T-cell (primary cell): ENCODE data around the gene GLB1L. TPM values are rescaled to one million over a fixed set of nuclear protein-coding genes. Genes with fewer than 3 reads are reported as not detected.
"Not testable (repeated sequence)": the region's sequence is repeated elsewhere in the genome, so short reads cannot be mapped to it uniquely, and the experiment has no call there.

Experiments used
- ATAC-seq, 4 experiments: fragments of 200-7000 bp in 3 of 4; fragments of 150-1000 bp in 1 of 4; cut with Tn5 transposase; replicated peaks in 1 of 4; 1 replicate in 3 of 4; 2 replicates in 1 of 4; pipeline ENCODE4 v1.10.0; 2021; ENCODE audit warnings: moderate library complexity in 3 of 4, mild to moderate bottlenecking in 2 of 4, moderate number of reproducible peaks in 1 of 4
- CTCF ChIA-PET, 2 donors: fragments of 300-600 bp; sonication (Branson Sonifier 250); formaldehyde crosslinking; loops; one replicate each; lab custom pipeline; 2022; ENCODE audit warnings: antibody characterized with exemption in 2 of 2; lab: Charles Lee
- POLR2A ChIA-PET, 2 donors: fragments of 300-600 bp; sonication (Branson Sonifier 250); formaldehyde crosslinking; loops; one replicate each; lab custom pipeline; 2022; ENCODE audit warnings: antibody characterized with exemption in 2 of 2; lab: Charles Lee
- DNase-seq, 35 experiments: peaks; one replicate each; pipeline versions ENCODE4 v3.0.0 to v3.0.0-alpha.2; 2013 to 2023
- H3K27ac ChIP-seq: one replicate; pipeline ENCODE4 v1.5.1; 2013; ENCODE audit warnings: low read length
- H3K27me3 ChIP-seq, 2 experiments: replicated peaks in 1 of 2; 1 replicate in 1 of 2; 2 replicates in 1 of 2; pipeline versions ENCODE4 v1.6.1 to v1.7.0; 2013; ENCODE audit warnings: low read length in 1 of 2, mixed read lengths in 1 of 2; ENCODE audit not compliant: control insufficient read depth in 2 of 2, insufficient read depth in 2 of 2; ENCODE audit errors: extremely low read depth in 1 of 2
- H3K36me3 ChIP-seq, 2 donors: 1 replicate in 1 of 2; 2 replicates in 1 of 2; pipeline versions ENCODE4 v1.6.1 to v1.7.0; 2013; ENCODE audit warnings: low read length in 1 of 2; ENCODE audit not compliant: control insufficient read depth in 2 of 2, insufficient read depth in 1 of 2; ENCODE audit errors: extremely low read depth in 1 of 2
- H3K4me1 ChIP-seq, 2 experiments: 1 replicate in 1 of 2; 2 replicates in 1 of 2; pipeline versions ENCODE4 v1.6.1 to v1.7.0; 2013; ENCODE audit warnings: low read length in 2 of 2, mixed read lengths in 1 of 2; ENCODE audit not compliant: insufficient read depth in 2 of 2, control insufficient read depth in 1 of 2; ENCODE audit errors: extremely low read depth in 1 of 2
- H3K4me3 ChIP-seq, 2 donors: 1 replicate in 1 of 2; 2 replicates in 1 of 2; pipeline versions ENCODE4 v1.5.1 to v1.7.0; 2013; ENCODE audit warnings: mild to moderate bottlenecking in 2 of 2, low read length in 1 of 2, moderate library complexity in 1 of 2; ENCODE audit not compliant: control insufficient read depth in 1 of 2; ENCODE audit errors: extremely low read depth in 1 of 2
- H3K9me3 ChIP-seq: 2 replicates; pipeline ENCODE4 v1.7.0; 2013
- H3K27ac Mint-ChIP-seq, 2 donors: one replicate each; pipeline ENCODE4 v1.8.0; 2020 to 2021; ENCODE audit warnings: mild to moderate bottlenecking in 2 of 2, mixed read lengths in 2 of 2
- H3K27me3 Mint-ChIP-seq, 2 donors: one replicate each; pipeline ENCODE4 v1.8.0; 2021 to 2022; ENCODE audit warnings: mixed read lengths in 2 of 2
- H3K36me3 Mint-ChIP-seq: one replicate; pipeline ENCODE4 v1.8.0; 2021; ENCODE audit warnings: mixed read lengths
- H3K4me1 Mint-ChIP-seq, 3 donors: one replicate each; pipeline ENCODE4 v1.8.0; 2020 to 2022; ENCODE audit warnings: mixed read lengths in 3 of 3, mild to moderate bottlenecking in 1 of 3
- H3K4me3 Mint-ChIP-seq, 3 donors: one replicate each; pipeline ENCODE4 v1.8.0; 2020 to 2022; ENCODE audit warnings: mild to moderate bottlenecking in 3 of 3, mixed read lengths in 3 of 3, moderate library complexity in 3 of 3
- H3K9me3 Mint-ChIP-seq, 3 donors: one replicate each; pipeline ENCODE4 v1.8.0; 2020 to 2022; ENCODE audit warnings: mixed read lengths in 3 of 3
- WGBS: methylation state at CpG from one replicate; pipeline ENCODE4 v1.1.5; 2013; ENCODE audit warnings: missing lambda C conversion rate; ENCODE audit not compliant: insufficient coverage; 5-methylcytosine and 5-hydroxymethylcytosine counted together
- total RNA-seq, 35 experiments: library from RNA in 6 of 35; stranded (reverse) in 6 of 35; fragments of 120-200 nt in 1 of 35; gene quantifications; one replicate each; pipeline versions ENCODE4 v1.2.1 to v1.2.4 and lab custom pipeline; 2013 to 2026

Gene GLB1L
- total RNA-seq, 5 donors from 2014 or later (not counting 1 experiment from before 2014, with no cell fraction given), result 1.1 to 3.0 (median 1.8) TPM

GRCh38 chr2:219200502-219201326, 44.5 kb downstream of the GLB1L start:
- DNase-seq, result peak in 18 of 35 experiments; percentile 8 to 56 (median 24)
- Mint-ChIP-seq H3K27ac (peak overlapping the region; percentile 87 to 88), H3K4me3 (peak overlapping the region; percentile 76 to 81 (median 78)), H3K4me1 (peaks cover 16 to 20% (median 16%) of the 10 kb centered on the region in 3 donors)
- not testable (repeated sequence) for H3K9me3 Mint-ChIP-seq, H3K27me3 Mint-ChIP-seq, H3K36me3 Mint-ChIP-seq, H3K9me3 ChIP-seq, ATAC-seq, H3K36me3 ChIP-seq, H3K27me3 ChIP-seq
- WGBS, result 50% methylated on average over 19 of the region's 26 CpGs
- POLR2A ChIA-PET, result interaction anchor here in 1 of 2 donors (0.7 kb wide), 1 partner anchor 134 kb away, joined by 7 read pairs; no protein-coding TSS in a partner anchor
- CTCF ChIA-PET, result interaction anchor here in 1 of 2 donors (0.6 to 1.1 kb wide), 4 partner anchors 11 to 295 kb away, joined by 3 to 10 read pairs (median 4); no protein-coding TSS in a partner anchor
- H3K27ac ChIP-seq, result peak overlapping the region; percentile 34
- H3K4me3 ChIP-seq, result peak overlapping the region in 1 of 2 donors; percentile 39
- peaks cover 0 to 16% of the 10 kb centered on the region in 2 experiments for H3K4me1 ChIP-seq

- ChIA-PET CTCF (interaction anchor here (0.6 to 1.1 kb wide), 5 partner anchors 18 to 65 kb away, joined by 3 to 5 read pairs (median 3); no protein-coding TSS in a partner anchor), POLR2A (interaction anchor here in 1 of 2 donors (0.5 kb wide), 1 partner anchor 12 kb away, joined by 7 read pairs; no protein-coding TSS in a partner anchor)
- H3K27ac ChIP-seq, result no peak overlapping the region
- H3K9me3 Mint-ChIP-seq, result no peaks in the 10 kb centered on the region
- H3K9me3 ChIP-seq, result no peaks in the 10 kb centered on the region
- H3K27ac Mint-ChIP-seq, result no peak overlapping the region
- H3K36me3 ChIP-seq, result no peaks in the 10 kb centered on the region
- no peak overlapping the region for H3K4me3 ChIP-seq
- H3K27me3 Mint-ChIP-seq, result peaks cover 5 to 6% of the 10 kb centered on the region in 2 donors
- peaks cover 0 to 15% of the 10 kb centered on the region in 2 experiments for H3K4me1 ChIP-seq
- peaks cover 0 to 3% of the 10 kb centered on the region in 2 experiments for H3K27me3 ChIP-seq
- DNase-seq, result no peak
- peaks cover 16 to 20% (median 16%) of the 10 kb centered on the region in 3 donors for H3K4me1 Mint-ChIP-seq
- no peak for ATAC-seq
- no peaks in the 10 kb centered on the region for H3K36me3 Mint-ChIP-seq
- WGBS, result 92% methylated on average over 2 of the region's 12 CpGs
- peak overlapping the region in 2 of 3 donors; percentile 40 to 81 for H3K4me3 Mint-ChIP-seq
Observed at GRCh38 chr2:219199470-219200211, 45.6 kb downstream of the GLB1L start.

DNA sequence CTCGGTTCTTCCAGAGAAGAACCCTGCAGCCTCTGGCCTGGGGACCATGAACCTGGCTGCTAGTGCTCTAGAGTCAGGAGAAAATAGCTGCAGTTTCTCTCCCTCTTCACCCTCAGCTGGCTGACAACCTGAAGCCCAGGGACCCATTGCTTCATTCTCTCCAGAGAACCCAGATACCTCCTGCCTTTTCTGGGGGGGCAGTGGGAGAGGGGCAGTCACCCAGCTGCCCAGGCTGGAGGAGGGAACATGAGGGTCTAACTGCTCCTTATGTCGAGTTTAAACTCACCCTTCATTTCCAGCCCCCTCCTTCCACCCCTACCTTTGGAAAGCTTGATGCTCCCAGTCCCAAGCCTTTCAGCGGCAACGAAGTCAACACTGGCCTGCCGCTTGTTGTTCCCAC, 46.3 kb downstream of the GLB1L start:
- H3K4me3 Mint-ChIP-seq, result peak overlapping the region in 1 of 3 donors; percentile 44
- H3K27me3 ChIP-seq, result peaks cover 0 to 3% of the 10 kb centered on the region in 2 experiments
- POLR2A ChIA-PET, result interaction anchor here in 1 of 2 donors (0.5 kb wide), 1 partner anchor 13 kb away, joined by 7 read pairs; no protein-coding TSS in a partner anchor

DNA sequence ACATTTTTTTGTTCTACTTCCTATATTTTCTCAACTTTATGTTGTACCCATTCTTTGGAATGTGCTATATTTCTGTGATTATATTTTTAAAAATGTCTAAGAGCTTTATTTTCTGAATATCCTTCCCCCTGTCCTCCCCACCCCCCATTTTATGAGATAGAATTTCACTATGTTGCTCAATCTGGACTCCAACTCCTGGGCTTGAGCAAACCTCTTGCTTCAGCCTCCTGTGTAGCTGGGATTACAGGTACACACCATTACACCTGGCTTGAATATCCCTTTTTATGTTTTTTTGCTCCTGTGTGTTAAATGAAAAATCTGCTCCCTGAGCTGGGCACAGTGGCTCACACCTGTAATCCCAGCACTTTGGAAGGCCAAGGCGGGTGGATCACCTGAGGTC, 47.9 kb downstream of the GLB1L start:
- no CpG with 5 or more reads among the region's 1 CpG for WGBS
- peaks cover 5 to 6% of the 10 kb centered on the region in 2 donors for H3K27me3 Mint-ChIP-seq
- no peaks in the 10 kb centered on the region for H3K36me3 Mint-ChIP-seq
- Histone ChIP-seq H3K9me3 (no peaks in the 10 kb centered on the region), H3K36me3 (no peaks in the 10 kb centered on the region), H3K4me3 (no peak overlapping the region), H3K27ac (no peak overlapping the region), H3K27me3 (peaks cover 0 to 3% of the 10 kb centered on the region in 2 experiments), H3K4me1 (peaks cover 0 to 15% of the 10 kb centered on the region in 2 experiments)
- no peaks in the 10 kb centered on the region for H3K9me3 Mint-ChIP-seq
- peak overlapping the region in 1 of 2 donors; percentile 43 for H3K27ac Mint-ChIP-seq
- ChIA-PET POLR2A (interaction anchor here in 1 of 2 donors (1.0 kb wide), 1 partner anchor 9 kb away, joined by 7 read pairs; no protein-coding TSS in a partner anchor), CTCF (interaction anchor here in 1 of 2 donors (0.7 to 0.9 kb wide), 2 partner anchors 9 to 19 kb away, joined by 3 to 7 read pairs; partner anchors contain the start of gene ZFAND2B)
- H3K4me3 Mint-ChIP-seq, result no peak overlapping the region
- no peak for DNase-seq
- ATAC-seq, result no peak
- H3K4me1 Mint-ChIP-seq, result peaks cover 16 to 20% (median 16%) of the 10 kb centered on the region in 3 donors

More for the DNA sequence above, 46.3 kb downstream of the GLB1L start:
- Histone ChIP-seq H3K9me3 (no peaks in the 10 kb centered on the region), H3K27ac (no peak overlapping the region), H3K4me3 (no peak overlapping the region), H3K4me1 (peaks cover 0 to 15% of the 10 kb centered on the region in 2 experiments), H3K36me3 (no peaks in the 10 kb centered on the region)
- Mint-ChIP-seq H3K27ac (no peak overlapping the region), H3K4me1 (peaks cover 16 to 20% (median 16%) of the 10 kb centered on the region in 3 donors), H3K27me3 (peaks cover 5 to 6% of the 10 kb centered on the region in 2 donors), H3K36me3 (no peaks in the 10 kb centered on the region), H3K9me3 (no peaks in the 10 kb centered on the region)
- no peak for ATAC-seq
- 94% methylated on average over 4 of the region's 5 CpGs for WGBS
- CTCF ChIA-PET, result interaction anchor here in 1 of 2 donors (0.6 kb wide), 1 partner anchor 27 kb away, joined by 5 read pairs; no protein-coding TSS in a partner anchor
- DNase-seq, result no peak

GRCh38 chr2:219186754-219187456, 58.3 kb downstream of the GLB1L start:
- Histone ChIP-seq H3K27me3 (no peaks in the 10 kb centered on the region), H3K36me3 (peaks cover 5 to 28% of the 10 kb centered on the region in 2 donors), H3K4me3 (no peak overlapping the region), H3K27ac (no peak overlapping the region), H3K4me1 (peaks cover 0 to 10% of the 10 kb centered on the region in 2 experiments), H3K9me3 (no peaks in the 10 kb centered on the region)
- H3K27ac Mint-ChIP-seq, result peak overlapping the region; percentile 15 to 19
- H3K9me3 Mint-ChIP-seq, result no peaks in the 10 kb centered on the region
- ATAC-seq (no peak), DNase-seq (no peak)
- H3K4me3 Mint-ChIP-seq, result no peak overlapping the region
- CTCF ChIA-PET, result no interaction called here
- 55% methylated on average over 5 of the region's 7 CpGs for WGBS
- H3K36me3 Mint-ChIP-seq, result peaks cover 24% of the 10 kb centered on the region
- POLR2A ChIA-PET, result no interaction called here
- H3K27me3 Mint-ChIP-seq, result no peaks in the 10 kb centered on the region
- peaks cover 14 to 21% (median 17%) of the 10 kb centered on the region in 3 donors for H3K4me1 Mint-ChIP-seq
